GM21526 (cell line): ENCODE results near the gene ABHD1.
"Not testable (repeated sequence)": the region's sequence is repeated elsewhere in the genome, so short reads cannot be mapped to it uniquely, and the experiment has no call there.

ENCODE experiments used
- ATAC-seq: cut with Tn5 transposase; IDR thresholded peaks from one replicate; pipeline ENCODE4 v1.9.1; 2021; ENCODE audit warnings: moderate library complexity; ENCODE audit not compliant: unreplicated experiment, low FRiP score

Gene ABHD1

GRCh38 chr2:27108221-27108620 lies 15.4 kb upstream of the ABHD1 start:
- no peak for ATAC-seq

- no peak for ATAC-seq
Observed at GRCh38 chr2:27109083-27109482, 14.5 kb upstream of the ABHD1 start.

GRCh38 chr2:27110603-27111352 lies 12.8 kb upstream of the ABHD1 start:
- not testable (repeated sequence) for ATAC-seq

DNA sequence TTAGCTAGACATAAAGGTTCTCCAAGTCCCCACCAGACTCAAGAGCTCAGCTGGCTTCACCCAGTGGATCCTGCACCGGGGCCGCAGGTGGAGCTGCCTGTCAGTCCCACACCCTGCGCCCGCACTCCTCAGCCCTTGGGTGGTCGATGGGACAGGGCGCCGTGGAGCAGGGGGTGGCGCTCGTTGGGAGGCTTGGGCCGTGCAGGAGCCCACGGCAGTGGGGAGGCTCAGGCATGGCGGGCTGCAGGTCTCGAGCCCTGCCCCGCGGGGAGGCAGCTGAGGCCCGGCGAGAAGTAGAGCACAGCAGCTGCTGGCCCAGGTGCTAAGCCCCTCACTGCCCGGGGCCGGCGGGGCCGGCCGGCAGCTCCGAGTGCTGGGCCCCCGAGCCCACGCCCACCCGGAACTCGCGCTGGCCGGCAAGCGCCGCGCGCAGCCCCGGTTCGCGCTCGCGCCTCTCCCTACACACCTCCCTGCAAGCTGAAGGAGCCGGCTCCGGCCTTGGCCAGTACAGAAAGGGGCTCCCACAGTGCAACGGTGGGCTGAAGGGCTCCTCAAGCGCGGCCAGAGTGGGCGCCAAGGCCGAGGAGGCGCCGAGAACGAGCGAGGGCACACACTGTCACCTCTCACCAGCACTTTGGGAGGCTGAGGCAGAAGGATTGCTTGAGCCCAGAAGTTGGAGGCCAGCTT lies 12.1 kb upstream of the ABHD1 start:
- not testable (repeated sequence) for ATAC-seq

- no peak for ATAC-seq
Observed at GRCh38 chr2:27115519-27115918, 8.1 kb upstream of the ABHD1 start.

DNA sequence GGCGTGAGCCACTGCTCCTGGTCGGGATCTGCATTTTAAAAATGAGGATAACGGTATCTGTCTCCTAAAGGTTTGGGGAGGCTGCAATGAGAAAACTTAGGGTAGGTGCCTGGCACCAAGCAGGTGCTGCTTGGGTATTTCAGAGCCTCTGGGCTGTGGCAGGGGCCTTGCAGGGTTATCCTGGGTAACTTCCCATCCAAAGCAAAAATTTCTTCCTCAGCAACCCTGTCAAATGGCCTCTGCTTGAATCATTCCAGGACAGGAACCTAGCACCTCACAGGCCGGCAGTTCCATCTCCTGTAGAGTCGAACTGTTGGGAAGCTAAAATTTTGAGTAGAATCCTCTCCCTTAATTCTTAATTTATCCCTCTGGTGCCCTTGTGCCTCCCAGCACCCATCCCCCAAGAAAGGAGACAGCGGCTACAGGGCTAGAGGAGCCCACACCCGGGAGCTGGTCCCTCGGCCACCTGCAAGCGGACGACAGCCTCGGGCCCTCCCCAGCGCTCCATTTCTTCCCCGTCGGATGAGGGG lies 5.6 kb upstream of the ABHD1 start:
- ATAC-seq = no peak

DNA sequence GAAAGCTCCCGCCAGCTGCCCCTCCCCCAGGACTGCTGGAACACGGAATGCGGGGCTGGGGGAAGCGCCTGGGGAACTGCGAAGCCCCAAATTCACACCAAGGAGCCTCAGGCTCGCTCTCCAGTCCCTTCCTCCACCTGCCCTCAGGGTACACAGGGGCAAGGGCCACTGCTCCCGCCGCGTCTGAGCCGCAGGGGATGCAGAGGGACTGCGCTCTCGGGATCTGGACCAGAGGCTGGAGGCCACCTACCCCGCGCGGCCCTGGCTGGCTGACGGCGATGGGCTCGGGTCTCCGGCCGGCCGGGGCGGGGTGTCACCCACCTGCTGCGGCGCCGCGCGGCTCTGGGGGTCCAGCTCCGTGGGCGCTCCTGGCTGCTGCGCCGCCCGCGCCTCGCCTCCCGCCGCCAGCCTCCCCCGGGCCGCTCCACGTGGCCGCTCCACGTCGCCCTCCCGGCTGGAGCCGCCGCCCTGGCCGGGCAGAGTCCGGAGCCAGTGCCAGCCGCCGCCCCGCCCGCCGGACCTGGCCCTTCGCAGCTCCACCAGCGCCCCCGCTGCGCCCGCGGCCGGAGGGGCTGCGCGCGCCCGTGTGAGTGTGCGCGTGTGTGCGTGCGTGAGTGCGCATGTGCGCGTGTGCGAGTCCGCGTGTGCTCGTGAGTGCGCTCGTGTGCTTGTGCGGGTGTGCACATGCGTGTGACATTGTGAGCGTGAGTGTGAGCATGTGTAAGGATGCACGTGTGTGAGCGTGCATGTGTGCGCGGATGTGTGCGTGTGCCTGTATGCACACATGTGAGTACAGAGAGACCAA lies 4.9 kb upstream of the ABHD1 start, which contains the start of gene CGREF1:
TSS of gene CGREF1 (minus strand) at position 604 of the 805 bp plus-strand sequence. CDS start 14,762 bp downstream, outside the sequence.
- ATAC-seq = no peak

DNA sequence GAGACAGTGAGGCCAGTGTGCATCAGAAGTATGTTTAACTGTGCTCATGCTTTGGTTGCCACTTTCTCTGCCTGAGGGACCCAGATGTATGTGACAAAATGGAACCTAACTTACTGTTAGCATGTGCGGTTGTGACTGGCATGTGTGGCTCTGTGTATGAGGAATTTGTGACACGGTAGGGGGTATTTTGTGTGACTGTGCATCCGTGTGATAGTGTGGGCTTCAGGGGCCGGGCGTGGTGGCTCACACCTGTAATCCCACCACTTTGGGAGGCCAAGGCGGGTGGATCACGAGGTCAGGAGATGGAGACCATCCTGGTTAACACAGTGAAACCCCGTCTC lies 4.3 kb upstream of the ABHD1 start:
- not testable (repeated sequence) for ATAC-seq

- ATAC-seq = no peak
Observed at GRCh38 chr2:27121906-27122305, 1.7 kb upstream of the ABHD1 start.

DNA sequence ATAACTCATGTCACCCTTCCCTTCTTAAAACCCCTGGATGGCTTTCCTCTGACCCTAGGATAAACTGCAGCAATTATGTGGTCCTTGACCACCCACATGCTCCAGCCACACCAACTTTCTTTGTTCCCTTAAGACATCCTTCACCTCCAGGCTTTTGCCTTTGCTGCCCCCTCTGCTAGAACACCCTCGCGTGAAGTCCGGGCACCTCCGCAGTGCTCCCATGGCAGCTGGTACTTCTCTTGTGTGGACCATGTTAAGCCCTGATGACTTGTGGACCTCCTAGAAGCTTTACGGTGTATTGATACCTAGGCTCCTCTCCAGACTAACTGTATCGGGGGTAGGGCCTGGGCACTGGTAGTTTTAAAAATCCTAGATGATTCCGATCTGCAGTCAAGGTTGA lies 824 bp upstream of the ABHD1 start:
- no peak for ATAC-seq

DNA sequence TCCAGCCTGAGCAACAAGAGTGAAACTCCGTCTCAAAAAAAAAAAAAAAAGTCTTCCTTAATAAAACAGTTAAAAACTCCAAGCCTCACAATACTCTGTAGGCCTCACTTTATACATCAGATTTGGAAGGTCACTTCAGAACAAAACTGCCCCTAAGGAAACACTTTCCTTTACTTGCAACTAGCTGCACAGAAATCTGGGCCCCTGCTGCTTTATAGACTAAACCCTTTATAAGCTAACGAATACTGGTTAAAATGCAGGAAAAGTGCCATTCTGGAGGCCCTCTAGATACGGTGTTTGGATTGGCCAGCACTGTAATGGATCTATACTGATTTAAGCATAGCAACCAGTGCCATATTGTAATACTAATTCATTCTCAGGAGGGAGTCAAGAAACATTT lies 1.5 kb downstream of the ABHD1 start:
- ATAC-seq = no peak

- ATAC-seq = no peak
Observed at GRCh38 chr2:27126252-27126710, 2.7 kb downstream of the ABHD1 start.

- no peak for ATAC-seq
Observed at GRCh38 chr2:27127883-27128667, 4.5 kb downstream of the ABHD1 start.

DNA sequence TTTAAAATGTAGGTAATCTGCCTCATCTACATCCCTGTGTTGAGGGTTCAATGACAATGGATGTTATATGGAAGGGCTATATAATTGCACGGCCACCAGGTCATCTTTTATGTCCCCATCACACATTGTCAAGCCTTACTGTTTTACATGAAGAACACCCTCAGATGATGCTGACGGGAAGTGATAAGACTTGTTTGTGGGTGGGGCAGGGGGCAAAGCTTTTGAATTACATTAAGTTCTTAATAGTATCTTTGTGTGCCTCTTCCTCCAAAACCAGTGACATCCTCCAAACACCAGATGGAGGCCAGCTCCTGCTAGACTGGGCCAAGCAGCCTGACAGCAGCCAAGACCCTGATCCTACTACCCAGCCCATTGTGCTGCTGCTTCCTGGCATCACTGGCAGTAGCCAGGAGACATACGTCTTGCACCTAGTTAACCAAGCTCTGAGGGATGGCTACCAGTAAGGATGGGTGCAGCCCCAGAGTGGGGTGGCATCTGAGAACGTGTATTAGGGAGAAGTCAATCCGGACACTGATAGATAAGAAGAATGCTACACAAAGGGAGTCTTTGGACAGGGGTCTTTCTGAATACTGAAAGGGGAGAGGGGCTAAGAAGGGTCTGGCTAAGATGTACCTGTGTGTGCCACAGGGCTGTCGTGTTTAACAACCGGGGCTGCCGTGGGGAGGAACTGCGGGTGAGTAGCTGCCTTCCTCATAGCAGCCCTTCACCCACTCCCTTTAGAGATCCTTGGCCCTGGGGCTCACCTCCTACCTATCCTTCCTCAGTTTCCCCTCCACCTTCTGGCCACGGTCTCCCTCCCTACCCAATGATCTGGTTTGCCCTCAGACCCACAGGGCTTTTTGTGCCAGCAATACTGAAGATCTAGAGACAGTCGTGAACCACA lies 5.3 kb downstream of the ABHD1 start:
- no peak for ATAC-seq

- no peak for ATAC-seq
Observed at GRCh38 chr2:27130396-27130795, 6.8 kb downstream of the ABHD1 start.

DNA sequence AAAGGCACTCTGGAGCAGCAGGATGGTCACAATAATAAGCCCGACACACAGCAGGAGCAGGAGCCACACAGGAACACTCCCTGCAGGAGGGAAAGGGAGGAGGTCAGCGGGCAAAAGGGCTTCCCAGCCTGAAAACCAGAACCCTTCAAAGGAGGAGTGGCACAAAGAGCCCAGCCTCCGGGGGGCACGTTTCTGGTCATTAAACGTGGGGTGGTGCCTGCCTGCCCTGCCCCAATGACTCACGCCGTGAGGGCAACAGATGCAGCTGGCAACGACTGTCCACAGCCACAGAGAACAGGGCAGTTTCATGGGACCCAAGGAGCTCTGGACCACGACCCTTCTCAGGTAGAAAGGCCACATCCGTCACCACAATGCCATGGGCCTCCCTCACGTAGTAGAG lies 7.8 kb downstream of the ABHD1 start:
- ATAC-seq = no peak

- ATAC-seq = no peak
Observed at GRCh38 chr2:27133195-27133875, 9.7 kb downstream of the ABHD1 start.

DNA sequence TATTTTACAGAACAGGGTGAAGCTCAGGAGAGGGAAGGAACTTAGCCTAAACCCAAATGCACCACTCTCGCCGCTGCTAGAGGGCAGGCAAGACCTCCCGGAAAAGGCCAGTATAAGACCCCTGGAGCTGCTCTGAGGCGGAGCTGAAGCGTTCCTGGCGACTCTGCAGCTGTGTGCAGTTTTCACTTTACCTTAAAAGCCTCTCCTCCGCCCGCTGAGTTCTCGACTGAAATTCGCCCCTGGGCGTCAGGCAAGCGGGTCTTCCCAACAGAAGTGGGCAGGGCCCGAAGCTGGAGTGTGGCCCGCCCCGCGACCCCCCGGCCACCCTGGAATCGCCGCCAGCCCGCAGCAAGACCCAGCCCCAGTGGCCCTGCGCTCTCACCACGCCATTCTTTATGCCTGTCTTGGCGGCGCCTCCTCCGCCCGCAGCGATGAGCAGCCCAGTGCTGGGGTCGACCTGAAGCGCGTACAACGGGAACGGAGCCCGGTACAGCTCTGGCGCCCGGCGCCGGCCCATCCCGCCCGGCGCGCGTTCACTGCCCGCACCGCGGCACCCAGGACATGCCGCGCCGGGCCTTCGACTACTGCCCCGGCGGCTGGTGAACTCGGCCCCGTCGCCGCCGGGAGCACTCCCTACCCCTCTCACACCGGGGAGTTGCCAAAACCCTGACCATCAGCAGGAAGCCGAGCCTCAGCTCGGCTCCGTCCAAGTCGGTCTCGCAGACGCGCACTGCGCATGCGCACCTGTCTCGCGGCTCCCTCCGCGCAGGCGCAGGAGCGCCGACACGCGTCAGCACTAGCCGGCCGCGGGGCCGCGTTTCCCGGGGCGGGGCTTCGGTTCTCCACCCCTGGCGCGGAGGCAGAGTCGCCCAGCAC lies 10.5 kb downstream of the ABHD1 start, which contains the start of gene PREB:
TSS of gene PREB (minus strand) at position 732 of the 876 bp plus-strand sequence. CDS start at position 517, 215 bp downstream.
- ATAC-seq = peak; percentile 69
